GM12892 (cell line): ENCODE results near the gene SYT8.

Experiments used
- DNase-seq: peaks from one replicate; pipeline ENCODE4 v3.0.0; 2011; ENCODE audit not compliant: insufficient read length
- FAIRE-seq: peaks from 2 replicates; lab custom pipeline; 2011; peaks lifted over from hg19 to GRCh38; lab: Jason Lieb, UNC
- POLR2A ChIP-seq: IDR thresholded peaks from 2 replicates; pipeline ENCODE4 v1.6.1; 2011; ENCODE audit warnings: low read depth, low read length, control low read depth
- POLR2AphosphoS5 ChIP-seq: IDR thresholded peaks from 2 replicates; pipeline ENCODE4 v1.6.1; 2011; ENCODE audit warnings: low read depth, low read length, control low read depth
- TAF1 ChIP-seq: IDR thresholded peaks from 2 replicates; pipeline ENCODE4 v1.6.1; 2011; ENCODE audit warnings: low read depth, mild to moderate bottlenecking, control low read depth, low read length, borderline replicate concordance

The SYT8 gene

DNA sequence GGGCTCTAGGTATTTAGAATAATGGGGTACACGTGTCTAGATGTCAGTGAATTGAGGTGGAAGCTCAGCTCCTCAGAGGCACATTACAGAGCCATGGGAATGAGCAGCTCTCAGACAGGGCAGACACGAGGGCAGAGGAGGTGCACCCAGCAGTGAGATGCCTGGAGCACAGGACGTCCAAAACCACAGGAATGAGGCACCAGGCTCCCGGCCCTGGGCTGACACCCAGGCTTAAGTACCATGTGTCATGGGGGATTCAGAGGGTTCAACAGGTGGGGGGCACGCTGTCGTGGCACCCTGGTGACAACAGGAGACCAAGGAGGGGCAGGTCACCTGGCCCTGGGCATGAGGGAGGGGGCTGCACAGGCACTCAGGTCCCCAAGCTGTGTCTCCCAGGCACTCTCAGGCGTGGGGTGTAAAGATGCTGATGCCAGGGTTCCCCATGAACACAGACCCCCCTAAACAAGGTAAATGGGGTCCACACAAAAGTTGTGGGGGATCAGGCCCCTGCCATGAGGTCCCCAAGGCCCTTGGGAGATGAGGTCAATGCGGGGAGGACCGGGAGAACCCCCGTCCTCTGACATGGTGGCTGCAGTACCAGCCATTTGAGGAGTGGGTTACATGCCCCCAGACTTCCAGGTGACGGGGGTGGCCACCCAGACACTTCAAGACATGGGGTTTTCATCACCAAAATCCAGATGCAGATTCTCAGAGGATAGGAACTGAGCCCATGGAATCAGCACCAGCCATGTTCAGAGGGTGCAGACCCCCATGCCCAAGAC is 5.6 kb upstream of the SYT8 start:
- DNase-seq (peak; percentile 25), FAIRE-seq (no peak)
- TF ChIP-seq POLR2AphosphoS5 = no peak
- TF ChIP-seq TAF1 = no peak
- TF ChIP-seq POLR2A = no peak

DNA sequence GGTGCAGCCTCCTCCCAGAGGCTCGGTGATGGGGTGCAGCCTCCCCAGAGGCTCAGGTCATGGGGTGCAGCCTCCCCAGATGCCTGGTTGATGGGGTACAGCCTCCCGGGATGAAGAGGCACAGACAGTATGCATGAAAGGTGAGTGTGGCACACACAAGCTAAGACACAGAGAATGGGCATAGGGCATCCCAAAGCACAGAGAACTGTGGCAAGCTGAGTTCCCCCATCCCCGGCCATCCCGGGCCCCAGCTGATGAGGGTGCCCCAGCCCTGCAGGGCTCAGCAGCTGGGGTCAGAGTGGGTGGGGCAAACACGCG is 4.8 kb upstream of the SYT8 start:
- DNase-seq (peak; percentile 22), FAIRE-seq (no peak)
- no peak for TF ChIP-seq POLR2AphosphoS5
- TF ChIP-seq POLR2A = no peak
- no peak for TF ChIP-seq TAF1

- FAIRE-seq (peak; percentile 64), DNase-seq (peak; percentile 38)
- TF ChIP-seq POLR2A (no peak), POLR2AphosphoS5 (no peak), TAF1 (no peak)
Observed at GRCh38 chr11:1830322-1831223, 4.2 kb upstream of the SYT8 start.

DNA sequence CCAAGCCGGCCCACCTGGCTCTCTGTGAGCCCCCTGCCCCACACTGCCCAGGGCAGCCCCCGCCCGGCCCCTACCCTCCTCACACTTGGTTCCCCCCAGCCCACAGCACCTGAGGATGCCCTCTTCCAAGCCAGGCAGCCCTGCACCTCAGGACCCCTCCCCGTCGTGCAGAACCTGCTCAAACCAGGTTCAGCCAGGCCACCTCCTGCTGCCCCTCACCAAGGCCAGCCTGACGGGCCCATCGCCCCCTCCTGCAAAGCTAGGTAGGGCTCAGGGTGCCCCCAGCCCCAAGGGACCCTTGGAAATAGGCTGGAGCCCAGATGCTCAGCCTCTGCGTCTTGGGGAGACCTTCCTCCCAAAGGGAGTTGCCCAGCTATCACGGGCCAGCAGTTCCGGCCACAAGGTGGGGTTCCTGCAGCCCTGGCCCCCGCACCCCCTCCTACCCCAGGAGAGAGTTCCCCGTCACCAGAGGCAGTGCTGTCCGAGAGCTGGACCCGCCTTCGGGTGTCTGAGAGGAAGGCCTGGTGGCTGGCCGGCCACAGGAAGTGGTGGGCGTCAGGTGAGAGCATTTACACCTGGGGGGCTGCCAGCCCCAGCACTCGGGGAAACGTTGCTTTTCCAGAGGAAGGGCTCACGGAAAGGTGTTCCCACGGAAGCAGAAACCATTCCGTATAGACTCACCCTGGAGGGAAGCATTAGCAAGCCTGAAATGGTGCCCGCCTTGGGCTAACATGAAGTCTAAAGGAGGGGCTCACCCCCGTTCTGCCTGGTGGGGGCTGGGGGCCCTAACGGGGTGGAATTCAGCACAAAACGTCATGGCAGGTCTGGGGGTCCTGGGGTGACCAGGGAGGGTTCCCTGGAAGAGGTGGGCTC is 3.2 kb upstream of the SYT8 start:
- DNase-seq (peak; percentile 22), FAIRE-seq (no peak)
- TF ChIP-seq TAF1 (no peak), POLR2A (no peak), POLR2AphosphoS5 (no peak)

DNA sequence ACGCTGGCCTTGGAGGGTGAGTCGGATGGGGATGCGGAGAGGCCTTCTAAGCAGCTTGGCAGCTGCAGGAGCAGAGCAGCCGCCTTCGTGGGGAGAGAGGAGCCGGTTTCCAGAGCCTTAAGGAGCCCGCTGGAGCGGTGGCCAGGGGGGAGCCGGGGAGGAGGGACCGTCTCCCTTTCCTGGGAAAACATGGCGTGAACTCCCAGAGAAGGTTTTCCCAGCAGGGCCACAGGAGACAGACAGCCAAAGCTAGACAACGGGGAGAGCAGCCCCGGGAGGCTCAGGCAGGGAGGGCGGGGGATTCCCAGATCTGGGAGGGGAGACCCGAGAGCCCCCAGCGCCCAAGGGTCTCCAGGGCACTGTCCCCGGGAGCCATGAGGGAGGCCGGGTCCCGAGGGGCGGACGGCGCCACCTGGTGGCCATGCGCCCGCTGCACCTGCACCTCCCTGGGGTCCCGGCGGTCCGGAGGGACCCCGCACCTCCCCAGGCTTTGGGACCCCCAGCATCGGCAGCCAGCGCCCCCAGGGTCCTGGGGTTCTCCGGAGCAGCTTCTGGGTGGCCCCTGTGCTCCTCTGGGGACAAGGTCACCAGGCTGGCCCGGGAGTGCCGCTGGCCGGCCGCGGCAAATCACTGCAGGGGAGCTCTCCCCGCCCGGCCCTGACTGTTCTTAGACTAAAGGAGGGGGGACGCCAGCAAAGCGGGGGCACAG is 2.4 kb upstream of the SYT8 start:
- no peak for TF ChIP-seq POLR2AphosphoS5
- no peak for TF ChIP-seq POLR2A
- no peak for TF ChIP-seq TAF1
- FAIRE-seq (peak; percentile 84), DNase-seq (peak; percentile 91)

DNA sequence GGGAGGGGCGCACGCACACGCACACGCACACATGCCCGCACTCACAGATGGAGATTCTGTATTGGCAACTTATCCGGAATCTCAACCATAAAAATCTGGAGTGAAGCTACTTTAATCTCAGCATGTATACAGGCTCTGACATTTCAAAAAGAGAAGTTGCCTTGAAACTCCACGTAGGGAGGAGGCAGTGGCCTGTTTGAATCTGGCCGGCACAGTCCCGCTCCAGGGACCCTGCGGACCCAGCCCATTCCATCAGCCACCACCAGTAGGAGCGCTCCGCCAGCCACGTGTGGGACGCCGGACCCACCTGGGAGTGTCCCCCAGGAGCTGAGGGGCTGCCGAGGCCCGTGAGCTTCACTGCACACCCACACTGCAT is 1.9 kb upstream of the SYT8 start:
- no peak for DNase-seq

GRCh38 chr11:1834062-1834610 is 654 bp upstream of the SYT8 start:
- FAIRE-seq = no peak
- TF ChIP-seq TAF1 = no peak
- TF ChIP-seq POLR2A = no peak
- no peak for TF ChIP-seq POLR2AphosphoS5
- DNase-seq = no peak

More for the DNA sequence above, 1.9 kb upstream of the SYT8 start:
- FAIRE-seq = no peak
- TF ChIP-seq POLR2AphosphoS5 (no peak), TAF1 (no peak), POLR2A (no peak)

GRCh38 chr11:1835671-1836010 is 851 bp downstream of the SYT8 start:
- no peak for TF ChIP-seq TAF1
- TF ChIP-seq POLR2AphosphoS5 = no peak
- FAIRE-seq = no peak
- no peak for DNase-seq

DNA sequence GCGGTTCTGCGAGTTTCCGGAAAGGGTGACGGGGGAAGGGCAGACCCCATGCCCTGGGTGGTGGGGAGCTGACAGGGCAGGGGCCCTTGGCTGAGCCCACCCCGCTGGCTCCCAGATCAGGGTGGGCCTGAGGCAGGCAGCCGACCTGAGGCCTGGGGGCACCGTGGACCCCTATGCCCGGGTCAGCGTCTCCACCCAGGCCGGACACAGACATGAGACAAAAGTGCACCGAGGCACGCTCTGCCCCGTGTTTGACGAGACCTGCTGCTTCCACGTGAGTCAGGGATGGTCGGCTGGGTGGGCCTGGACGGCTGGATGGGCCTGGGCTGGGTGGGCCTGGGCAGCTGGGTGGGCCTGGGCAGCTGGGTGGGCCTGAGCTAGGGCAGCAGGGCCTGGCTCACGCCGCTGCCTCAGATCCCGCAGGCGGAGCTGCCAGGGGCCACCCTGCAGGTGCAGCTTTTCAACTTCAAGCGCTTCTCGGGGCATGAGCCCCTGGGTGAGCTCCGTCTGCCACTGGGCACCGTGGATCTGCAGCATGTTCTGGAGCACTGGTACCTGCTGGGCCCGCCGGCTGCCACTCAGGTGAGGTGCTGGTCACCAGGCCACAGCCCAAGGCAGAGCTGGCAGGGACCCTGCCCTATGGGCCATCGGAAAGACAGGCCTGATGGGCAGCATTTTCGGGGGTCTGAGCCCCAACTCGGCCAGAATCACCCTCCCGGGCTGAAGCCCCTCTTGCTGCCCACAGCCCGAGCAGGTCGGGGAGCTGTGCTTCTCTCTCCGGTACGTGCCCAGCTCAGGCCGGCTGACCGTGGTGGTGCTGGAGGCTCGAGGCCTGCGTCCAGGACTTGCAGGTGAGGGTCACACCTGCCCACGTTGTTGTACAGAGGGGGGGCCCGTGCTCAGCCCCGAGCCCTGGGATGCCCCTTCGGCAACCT is 1.5 kb downstream of the SYT8 start:
- no peak for FAIRE-seq
- no peak for TF ChIP-seq POLR2A
- no peak for TF ChIP-seq POLR2AphosphoS5
- DNase-seq = no peak
